Natural killer cell (primary cell): ENCODE measurements around the gene BCL2. TPM values are rescaled to one million over a fixed set of nuclear protein-coding genes. Genes with fewer than 3 reads are reported as not detected.

Source experiments
- ATAC-seq, 3 donors: fragments of 150-1000 bp in 2 of 3; fragments of 200-7000 bp in 1 of 3; cut with Tn5 transposase; 1 replicate in 1 of 3; 2 replicates in 2 of 3; pipeline ENCODE4 v1.10.0; 2021; ENCODE audit warnings: mild to moderate bottlenecking in 2 of 3, moderate library complexity in 2 of 3
- DNase-seq, 2 donors: peaks; one replicate each; pipeline versions ENCODE4 v3.0.0 to v3.0.0-alpha.2; 2013 to 2021; ENCODE audit warnings: mixed read lengths in 1 of 2
- H3K27ac ChIP-seq: one replicate; pipeline ENCODE4 v1.5.1; 2013; ENCODE audit warnings: mild to moderate bottlenecking, low read length
- H3K27me3 ChIP-seq: one replicate; pipeline ENCODE4 v1.6.1; 2013; ENCODE audit warnings: low read length; ENCODE audit not compliant: control insufficient read depth, insufficient read depth
- H3K36me3 ChIP-seq: one replicate; pipeline ENCODE4 v1.6.1; 2013; ENCODE audit warnings: low read length; ENCODE audit not compliant: control insufficient read depth, insufficient read depth
- H3K4me1 ChIP-seq: one replicate; pipeline ENCODE4 v1.6.1; 2013; ENCODE audit warnings: low read length; ENCODE audit not compliant: control insufficient read depth, insufficient read depth
- H3K4me3 ChIP-seq: one replicate; pipeline ENCODE4 v1.5.1; 2013; ENCODE audit warnings: low read length
- H3K9me3 ChIP-seq: one replicate; pipeline ENCODE4 v1.6.1; 2013; ENCODE audit warnings: low read length; ENCODE audit not compliant: control insufficient read depth, insufficient read depth
- H3K27ac Mint-ChIP-seq, 2 donors: one replicate each; pipeline ENCODE4 v1.8.0; 2022; ENCODE audit warnings: mild to moderate bottlenecking in 2 of 2, mixed read lengths in 2 of 2, moderate library complexity in 1 of 2
- H3K27me3 Mint-ChIP-seq, 2 donors: one replicate each; pipeline ENCODE4 v1.8.0; 2022; ENCODE audit warnings: low read depth in 2 of 2, mixed read lengths in 2 of 2
- H3K36me3 Mint-ChIP-seq: one replicate; pipeline ENCODE4 v1.8.0; 2022; ENCODE audit warnings: mixed read lengths
- H3K4me1 Mint-ChIP-seq, 2 donors: one replicate each; pipeline ENCODE4 v1.8.0; 2022; ENCODE audit warnings: mixed read lengths in 2 of 2
- H3K4me3 Mint-ChIP-seq: one replicate; pipeline ENCODE4 v1.8.0; 2022; ENCODE audit warnings: mild to moderate bottlenecking, moderate library complexity, mixed read lengths
- H3K9me3 Mint-ChIP-seq, 2 donors: one replicate each; pipeline ENCODE4 v1.8.0; 2022; ENCODE audit warnings: mixed read lengths in 2 of 2
- WGBS: methylation state at CpG from one replicate; pipeline ENCODE4 v1.1.7; 2013; ENCODE audit warnings: missing lambda C conversion rate; ENCODE audit not compliant: insufficient coverage; 5-methylcytosine and 5-hydroxymethylcytosine counted together
- intact Hi-C: fragments of 100-400 bp; cut with micrococcal nuclease; formaldehyde crosslinking; loops from one replicate; pipeline ENCODE4 v1.14.2; 2022
- total RNA-seq, 4 donors: library from RNA; stranded (reverse); fragments of 120-200 nt in 1 of 4; gene quantifications; one replicate each; pipeline versions ENCODE4 v1.2.3 to v1.2.4, GENCODE V29; 2013 to 2022
- TF ChIP-seq, protein P1 (sequence below): fragments of 200-600 bp; IDR thresholded peaks from one replicate; pipeline ENCODE4 v1.8.0; 2022; ENCODE audit warnings: antibody characterized with exemption

The BCL2 gene
- total RNA-seq, 3 donors from 2014 or later (not counting 1 experiment from before 2014, with no cell fraction given) = 28.2 to 64.2 (median 33.4) TPM

- DNase-seq (no peak), ATAC-seq (no peak)
- WGBS = 96% methylated on average over 3 of the region's 3 CpGs
- Mint-ChIP-seq H3K9me3 (no peaks in the 10 kb centered on the region), H3K27me3 (no peaks in the 10 kb centered on the region), H3K36me3 (no peaks in the 10 kb centered on the region), H3K4me1 (peaks cover 32 to 36% of the 10 kb centered on the region in 2 donors), H3K27ac (no peak overlapping the region), H3K4me3 (no peak overlapping the region)
- Histone ChIP-seq H3K27ac (no peak overlapping the region), H3K4me1 (peaks cover 6% of the 10 kb centered on the region), H3K36me3 (no peaks in the 10 kb centered on the region), H3K4me3 (no peak overlapping the region), H3K9me3 (no peaks in the 10 kb centered on the region), H3K27me3 (no peaks in the 10 kb centered on the region)
- intact Hi-C loops = loop anchor here (5.0 kb wide), 1 partner anchor 34 kb away; no protein-coding TSS in a partner anchor
- TF ChIP-seq, protein P1, sequence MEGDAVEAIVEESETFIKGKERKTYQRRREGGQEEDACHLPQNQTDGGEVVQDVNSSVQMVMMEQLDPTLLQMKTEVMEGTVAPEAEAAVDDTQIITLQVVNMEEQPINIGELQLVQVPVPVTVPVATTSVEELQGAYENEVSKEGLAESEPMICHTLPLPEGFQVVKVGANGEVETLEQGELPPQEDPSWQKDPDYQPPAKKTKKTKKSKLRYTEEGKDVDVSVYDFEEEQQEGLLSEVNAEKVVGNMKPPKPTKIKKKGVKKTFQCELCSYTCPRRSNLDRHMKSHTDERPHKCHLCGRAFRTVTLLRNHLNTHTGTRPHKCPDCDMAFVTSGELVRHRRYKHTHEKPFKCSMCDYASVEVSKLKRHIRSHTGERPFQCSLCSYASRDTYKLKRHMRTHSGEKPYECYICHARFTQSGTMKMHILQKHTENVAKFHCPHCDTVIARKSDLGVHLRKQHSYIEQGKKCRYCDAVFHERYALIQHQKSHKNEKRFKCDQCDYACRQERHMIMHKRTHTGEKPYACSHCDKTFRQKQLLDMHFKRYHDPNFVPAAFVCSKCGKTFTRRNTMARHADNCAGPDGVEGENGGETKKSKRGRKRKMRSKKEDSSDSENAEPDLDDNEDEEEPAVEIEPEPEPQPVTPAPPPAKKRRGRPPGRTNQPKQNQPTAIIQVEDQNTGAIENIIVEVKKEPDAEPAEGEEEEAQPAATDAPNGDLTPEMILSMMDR = no peak
Measured at GRCh38 chr18:63261029-63261428, 58.5 kb downstream of the BCL2 start.

DNA sequence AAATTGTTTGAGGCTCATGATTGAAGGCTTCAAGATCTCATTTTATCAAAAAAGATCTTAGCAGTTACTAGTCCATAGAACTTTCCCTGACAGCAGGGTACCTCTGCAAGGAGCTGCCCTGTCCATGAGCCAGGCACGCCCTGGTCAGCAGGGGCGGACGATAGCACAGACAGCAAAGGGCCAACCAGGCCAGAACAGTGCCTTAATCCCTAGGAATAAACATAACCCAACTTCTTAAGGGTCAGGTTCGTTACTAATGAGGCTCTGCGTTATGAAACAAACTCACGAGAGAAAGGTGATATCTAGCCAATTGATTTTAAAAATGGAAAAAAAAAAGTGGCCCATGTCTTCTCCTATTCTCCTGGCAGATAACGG lies 59.2 kb downstream of the BCL2 start:
- Histone ChIP-seq H3K4me3 (no peak overlapping the region), H3K4me1 (peaks cover 9% of the 10 kb centered on the region), H3K9me3 (no peaks in the 10 kb centered on the region), H3K27me3 (no peaks in the 10 kb centered on the region), H3K27ac (no peak overlapping the region), H3K36me3 (no peaks in the 10 kb centered on the region)
- intact Hi-C loops = loop anchor here (5.0 kb wide), 1 partner anchor 33 kb away; no protein-coding TSS in a partner anchor
- Mint-ChIP-seq H3K27ac (no peak overlapping the region), H3K4me3 (no peak overlapping the region), H3K27me3 (no peaks in the 10 kb centered on the region), H3K9me3 (no peaks in the 10 kb centered on the region), H3K36me3 (no peaks in the 10 kb centered on the region), H3K4me1 (peaks cover 34 to 38% of the 10 kb centered on the region in 2 donors)
- no peak for ATAC-seq
- TF ChIP-seq, protein P1 = no peak
- no peak for DNase-seq
- 95% methylated on average over 6 of the region's 7 CpGs for WGBS

DNA sequence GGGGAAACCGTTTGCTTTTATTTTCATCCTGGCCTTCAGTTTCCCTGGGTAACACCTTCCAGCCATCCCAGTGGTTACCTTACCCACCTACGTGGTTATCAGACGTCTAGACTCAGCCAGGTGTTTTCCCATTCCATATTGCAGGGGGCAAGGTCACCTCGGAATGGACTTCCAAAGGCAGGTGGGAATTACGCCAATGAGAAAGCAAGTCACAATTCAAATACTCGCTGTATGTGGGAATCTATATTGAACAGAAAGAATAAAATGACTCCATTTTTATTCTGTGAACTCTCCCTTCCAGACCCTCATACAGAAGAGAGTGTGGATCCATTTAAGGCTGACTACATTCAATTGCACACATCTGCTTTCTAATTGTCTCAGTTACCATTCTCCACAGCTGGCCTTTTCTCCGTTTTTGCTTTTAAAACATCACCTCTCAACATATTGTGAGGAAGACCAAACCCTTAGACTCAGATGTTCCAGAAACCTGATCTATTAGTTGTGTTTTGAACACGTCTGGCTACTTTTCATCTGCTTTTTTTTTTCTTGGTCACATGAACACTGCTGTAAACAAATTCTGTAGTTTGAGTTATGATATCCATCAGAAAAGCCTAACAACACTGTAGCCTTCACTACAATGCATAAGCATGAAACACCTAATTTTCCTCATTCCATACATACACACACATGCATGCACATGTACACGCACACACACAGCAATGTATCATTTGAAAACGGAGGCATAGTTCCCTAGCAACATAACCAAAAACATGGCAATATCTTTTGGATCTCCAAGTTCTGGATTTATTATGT lies 59.8 kb downstream of the BCL2 start:
- Histone ChIP-seq H3K36me3 (no peaks in the 10 kb centered on the region), H3K27me3 (no peaks in the 10 kb centered on the region), H3K27ac (no peak overlapping the region), H3K4me3 (no peak overlapping the region), H3K4me1 (peaks cover 14% of the 10 kb centered on the region), H3K9me3 (no peaks in the 10 kb centered on the region)
- no peaks in the 10 kb centered on the region for H3K36me3 Mint-ChIP-seq
- peaks cover 38 to 40% of the 10 kb centered on the region in 2 donors for H3K4me1 Mint-ChIP-seq
- DNase-seq = no peak
- no peaks in the 10 kb centered on the region for H3K9me3 Mint-ChIP-seq
- no peaks in the 10 kb centered on the region for H3K27me3 Mint-ChIP-seq
- no peak for ATAC-seq
- intact Hi-C loops = loop anchor here (5.0 kb wide), 1 partner anchor 32 kb away; no protein-coding TSS in a partner anchor
- WGBS = 83% methylated on average over 8 of the region's 10 CpGs
- no peak overlapping the region for H3K27ac Mint-ChIP-seq
- TF ChIP-seq, protein P1 = no peak
- no peak overlapping the region for H3K4me3 Mint-ChIP-seq
